OCI-LY3 (cell line): ENCODE measurements around the gene SH2D4B.

Experiments used
- CTCF ChIP-seq: fragments of 200-600, 300-600 bp; sonication (generic); IDR thresholded peaks from 2 replicates; pipeline ENCODE4 v1.5.1; 2014; ENCODE audit warnings: antibody characterized with exemption, low read length, low read depth
- EZH2phosphoT487 ChIP-seq: fragments of 200-600 bp; shearing (Covaris generic); IDR thresholded peaks from 2 replicates; pipeline ENCODE4 v1.6.1; 2018; ENCODE audit warnings: antibody characterized with exemption, mixed run types, low read depth

DNA sequence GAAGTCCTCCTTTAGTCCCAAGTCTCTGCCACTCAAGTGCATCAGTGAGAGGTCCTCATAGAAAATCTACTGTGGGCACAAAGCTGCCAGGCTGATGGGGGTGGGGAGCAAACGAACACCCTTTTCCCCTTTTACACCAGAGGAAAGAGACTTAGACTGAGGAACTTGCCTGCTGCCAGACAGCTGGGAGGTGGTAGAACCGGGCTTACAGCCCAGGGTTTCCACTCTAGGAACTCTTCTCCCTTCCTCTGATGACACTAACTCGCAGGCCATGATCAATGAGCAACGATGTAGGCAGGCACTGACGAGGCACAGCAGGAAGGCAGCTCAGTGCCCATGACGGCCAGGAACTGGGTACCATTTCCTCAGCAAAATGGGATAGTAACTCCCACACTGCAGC is 11.0 kb upstream of the SH2D4B start:
- no peak for TF ChIP-seq CTCF
- TF ChIP-seq EZH2phosphoT487, result no peak
